HFFc6 (cell line): ENCODE results near the gene FBXL5. TPM values are rescaled to one million over a fixed set of nuclear protein-coding genes. Genes with fewer than 3 reads are reported as not detected.

ENCODE experiments used
- DNase-seq: peaks from one replicate; pipeline ENCODE4 v3.0.0-alpha.2; 2018
- H3K27ac Mint-ChIP-seq: 2 replicates; pipeline ENCODE4 v1.8.0; 2020; ENCODE audit warnings: mild to moderate bottlenecking, mixed read lengths
- H3K27me3 Mint-ChIP-seq: 2 replicates; pipeline ENCODE4 v1.8.0; 2021; ENCODE audit warnings: mild to moderate bottlenecking, moderate library complexity, mixed read lengths; ENCODE audit not compliant: insufficient read depth
- H3K36me3 Mint-ChIP-seq: 2 replicates; pipeline ENCODE4 v1.8.0; 2021; ENCODE audit warnings: low read depth, mixed read lengths
- H3K4me1 Mint-ChIP-seq: 2 replicates; pipeline ENCODE4 v1.8.0; 2020; ENCODE audit warnings: low read depth, mixed read lengths
- H3K4me3 Mint-ChIP-seq: 2 replicates; pipeline ENCODE4 v1.8.0; 2020; ENCODE audit warnings: mild to moderate bottlenecking, moderate library complexity, mixed read lengths
- H3K9me3 Mint-ChIP-seq: 2 replicates; pipeline ENCODE4 v1.8.0; 2020; ENCODE audit warnings: mild to moderate bottlenecking, mixed read lengths
- total RNA-seq, 6 experiments: library from RNA; stranded (reverse); fragmentation: NEBNext Ultra II Directional; extraction: Animal tissue kit (Norgen Biotek cat#: 25700); gene quantifications; 2 replicates in 1 of 6; 3 replicates in 5 of 6; pipeline ENCODE4 v1.2.3, GENCODE V29; 2021
- TF ChIP-seq, protein P1 (sequence below): fragments of 200-600 bp; sonication (generic); IDR thresholded peaks from 2 replicates; pipeline ENCODE4 v1.5.0; 2021; ENCODE audit warnings: antibody characterized with exemption, mild to moderate bottlenecking

The FBXL5 gene
- total RNA-seq, 6 experiments from 2014 or later, result 35.8 to 40.5 (median 37.2) TPM

DNA sequence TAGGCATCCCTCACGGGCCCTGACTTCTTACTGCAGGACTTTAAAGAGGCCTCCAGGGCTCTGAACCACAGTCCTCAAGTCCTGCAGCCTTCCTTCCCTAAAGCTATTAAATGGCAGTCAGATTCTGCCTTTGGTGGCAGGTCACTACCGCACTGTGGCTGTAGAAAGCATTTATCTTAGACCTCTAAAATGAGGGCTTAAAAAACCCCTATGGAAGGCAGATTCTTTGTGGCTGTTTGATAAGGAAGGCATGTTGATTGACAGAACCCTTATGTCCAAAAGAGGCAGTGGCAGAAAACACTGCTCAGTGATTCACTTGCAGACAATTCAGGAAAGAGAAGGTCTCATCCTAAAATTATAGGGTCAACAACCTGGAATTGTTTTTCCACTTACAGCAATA is 79.2 kb downstream of the FBXL5 start:
- H3K27ac Mint-ChIP-seq, result no peak overlapping the region
- no peak overlapping the region for H3K4me3 Mint-ChIP-seq
- H3K4me1 Mint-ChIP-seq, result peaks cover 25% of the 10 kb centered on the region
- no peak for DNase-seq
- TF ChIP-seq, protein P1, sequence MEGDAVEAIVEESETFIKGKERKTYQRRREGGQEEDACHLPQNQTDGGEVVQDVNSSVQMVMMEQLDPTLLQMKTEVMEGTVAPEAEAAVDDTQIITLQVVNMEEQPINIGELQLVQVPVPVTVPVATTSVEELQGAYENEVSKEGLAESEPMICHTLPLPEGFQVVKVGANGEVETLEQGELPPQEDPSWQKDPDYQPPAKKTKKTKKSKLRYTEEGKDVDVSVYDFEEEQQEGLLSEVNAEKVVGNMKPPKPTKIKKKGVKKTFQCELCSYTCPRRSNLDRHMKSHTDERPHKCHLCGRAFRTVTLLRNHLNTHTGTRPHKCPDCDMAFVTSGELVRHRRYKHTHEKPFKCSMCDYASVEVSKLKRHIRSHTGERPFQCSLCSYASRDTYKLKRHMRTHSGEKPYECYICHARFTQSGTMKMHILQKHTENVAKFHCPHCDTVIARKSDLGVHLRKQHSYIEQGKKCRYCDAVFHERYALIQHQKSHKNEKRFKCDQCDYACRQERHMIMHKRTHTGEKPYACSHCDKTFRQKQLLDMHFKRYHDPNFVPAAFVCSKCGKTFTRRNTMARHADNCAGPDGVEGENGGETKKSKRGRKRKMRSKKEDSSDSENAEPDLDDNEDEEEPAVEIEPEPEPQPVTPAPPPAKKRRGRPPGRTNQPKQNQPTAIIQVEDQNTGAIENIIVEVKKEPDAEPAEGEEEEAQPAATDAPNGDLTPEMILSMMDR, result no peak
- no peaks in the 10 kb centered on the region for H3K36me3 Mint-ChIP-seq
- no peaks in the 10 kb centered on the region for H3K27me3 Mint-ChIP-seq
- H3K9me3 Mint-ChIP-seq, result no peaks in the 10 kb centered on the region

DNA sequence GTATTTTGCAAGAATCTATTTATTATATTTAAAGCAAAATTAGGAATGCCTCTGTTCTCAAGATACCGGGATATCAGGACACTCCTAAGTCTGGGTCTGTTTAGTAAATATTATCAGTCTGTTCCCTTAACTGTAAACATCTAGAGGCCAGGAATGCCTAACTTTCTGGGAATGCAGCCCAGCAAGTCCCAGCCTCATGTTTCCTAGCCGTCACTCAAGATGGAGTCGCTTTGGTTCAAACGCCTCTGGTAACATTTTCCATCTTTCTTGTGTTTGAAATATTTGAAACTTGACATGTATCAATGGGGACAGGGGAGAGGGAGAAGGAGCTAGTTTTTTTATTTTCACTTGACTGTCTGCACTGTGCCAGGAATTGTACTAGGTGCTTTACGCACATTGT is 85.4 kb downstream of the FBXL5 start:
- TF ChIP-seq, protein P1, result no peak
- Mint-ChIP-seq H3K4me1 (no peaks in the 10 kb centered on the region), H3K27ac (no peak overlapping the region), H3K36me3 (peaks cover 35% of the 10 kb centered on the region), H3K4me3 (no peak overlapping the region), H3K9me3 (no peaks in the 10 kb centered on the region), H3K27me3 (peaks cover 5% of the 10 kb centered on the region; the same call in 1 of the 2 replicates)
- DNase-seq, result no peak

DNA sequence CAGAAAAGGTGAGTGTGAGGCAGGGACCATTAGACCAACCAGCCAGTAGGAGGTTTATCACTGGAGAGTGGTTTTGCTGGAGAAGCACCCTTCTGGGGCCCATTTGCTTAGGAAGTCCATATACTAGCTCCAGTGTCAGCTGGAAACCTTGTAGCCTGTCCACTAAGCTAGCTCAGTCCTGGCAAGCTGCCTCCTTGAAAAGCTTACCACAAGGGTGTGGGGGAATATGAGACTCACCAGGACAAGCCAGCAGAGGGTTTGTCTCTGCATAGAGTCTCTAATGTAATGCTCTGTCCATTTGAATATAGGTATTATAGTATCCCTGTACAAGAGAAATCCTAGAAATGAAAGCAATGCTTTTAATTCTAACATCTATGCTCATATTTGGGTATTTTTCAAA is 86.3 kb downstream of the FBXL5 start:
- no peak for DNase-seq
- TF ChIP-seq, protein P1, result no peak

DNA sequence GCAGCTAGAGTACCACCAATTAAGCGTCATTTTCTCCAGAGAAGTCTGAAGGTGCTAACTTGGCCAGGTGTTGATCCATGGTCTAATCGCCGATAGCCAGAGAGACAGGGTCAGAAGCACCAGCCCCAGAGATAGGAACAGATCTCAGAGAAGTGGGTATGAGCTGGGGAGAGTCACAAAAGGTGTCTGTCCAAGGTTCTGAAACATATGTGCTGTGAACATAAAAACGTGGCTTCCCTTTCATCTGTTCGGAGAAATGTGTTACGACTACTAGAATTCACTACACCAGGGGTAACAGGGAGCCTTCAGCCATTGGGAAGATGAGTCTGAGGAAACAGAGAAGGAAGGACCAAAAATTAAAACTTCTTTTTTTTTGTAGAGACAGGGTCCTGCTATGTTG is 91.3 kb downstream of the FBXL5 start:
- Mint-ChIP-seq H3K36me3 (peaks cover 54% of the 10 kb centered on the region), H3K27me3 (peaks cover 5% of the 10 kb centered on the region; the same call in 1 of the 2 replicates), H3K4me1 (peaks cover 27% of the 10 kb centered on the region), H3K9me3 (no peaks in the 10 kb centered on the region), H3K27ac (no peak overlapping the region), H3K4me3 (no peak overlapping the region)
- no peak for DNase-seq
- TF ChIP-seq, protein P1, result no peak

More for the DNA sequence above, 86.3 kb downstream of the FBXL5 start:
- Mint-ChIP-seq H3K9me3 (no peaks in the 10 kb centered on the region), H3K27ac (no peak overlapping the region), H3K4me3 (no peak overlapping the region), H3K36me3 (peaks cover 41% of the 10 kb centered on the region), H3K4me1 (no peaks in the 10 kb centered on the region), H3K27me3 (peaks cover 5% of the 10 kb centered on the region; the same call in 1 of the 2 replicates)

DNA sequence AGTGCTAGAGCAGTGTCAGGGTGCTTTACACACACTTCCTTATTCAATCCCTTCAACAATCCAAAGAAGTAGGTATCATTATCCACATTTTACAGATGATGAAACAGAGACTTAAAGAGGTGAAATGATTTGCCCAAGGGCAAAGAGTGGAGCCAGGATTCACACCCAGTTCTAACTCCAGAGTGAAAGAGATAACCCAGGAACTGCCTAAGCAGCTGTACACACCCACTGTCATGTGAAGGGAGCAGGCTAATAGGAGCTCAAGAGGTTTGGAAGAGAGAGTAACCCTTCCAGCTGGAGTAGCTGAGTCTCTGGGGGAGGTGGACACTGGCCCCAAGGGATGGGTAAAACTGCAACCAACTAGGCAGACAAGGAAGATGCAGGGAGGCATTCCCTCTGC is 92.5 kb downstream of the FBXL5 start:
- Mint-ChIP-seq H3K4me3 (no peak overlapping the region), H3K27me3 (no peaks in the 10 kb centered on the region), H3K4me1 (peaks cover 27% of the 10 kb centered on the region), H3K27ac (no peak overlapping the region), H3K36me3 (peaks cover 47% of the 10 kb centered on the region), H3K9me3 (no peaks in the 10 kb centered on the region)
- no peak for DNase-seq
- TF ChIP-seq, protein P1, result no peak

DNA sequence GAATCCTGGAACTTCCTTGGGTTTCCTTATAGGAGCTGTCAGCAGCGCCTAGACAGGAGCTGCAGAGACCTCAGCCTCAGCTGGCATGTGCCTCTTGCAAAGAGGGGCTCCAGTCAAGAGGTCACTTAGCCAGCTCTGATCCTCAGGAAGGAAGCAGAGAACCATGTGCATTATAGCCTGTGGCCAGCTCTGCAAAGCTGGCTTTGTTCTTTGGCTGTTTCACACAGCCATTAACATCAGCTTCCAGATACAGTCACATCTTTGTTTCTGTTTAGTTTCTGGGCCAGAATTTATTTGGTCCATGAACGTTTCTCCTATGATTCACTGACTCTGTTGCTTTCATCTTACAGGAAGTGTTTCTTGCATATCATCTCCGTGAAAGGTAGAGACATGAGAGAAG is 93.0 kb downstream of the FBXL5 start:
- TF ChIP-seq, protein P1, result no peak
- Mint-ChIP-seq H3K4me1 (peaks cover 27% of the 10 kb centered on the region), H3K4me3 (no peak overlapping the region), H3K9me3 (no peaks in the 10 kb centered on the region), H3K27me3 (no peaks in the 10 kb centered on the region), H3K27ac (no peak overlapping the region), H3K36me3 (peaks cover 47% of the 10 kb centered on the region)
- DNase-seq, result no peak
